Measurements from ENCODE around the gene MYMK. TPM values are rescaled to one million over a fixed set of nuclear protein-coding genes. Genes with fewer than 3 reads are reported as not detected.

The MYMK gene
- total RNA-seq, 1 experiment from 2014 or later: not detected

- Histone ChIP-seq H3K9me2 (ENCODE audit: insufficient read depth) (no peaks in the 10 kb centered on the region), H3K27ac (ENCODE audit: low read depth, low read length) (no peak overlapping the region), H2AFZ (ENCODE audit: low read depth, low read length, poor library complexity, severe bottlenecking) (no peak overlapping the region), H4K20me1 (ENCODE audit: insufficient read depth) (no peaks in the 10 kb centered on the region), H3K4me1 (ENCODE audit: control insufficient read depth in 1 of 2, insufficient read depth in 2 of 2, low read length in 2 of 2) (peaks cover 7 to 9% of the 10 kb centered on the region in 2 experiments; a peak in 3 of 4 replicates), H3K4me3 (replicated peaks in 1 of 2; ENCODE audit: low read depth in 1 of 2, low read length in 2 of 2) (no peak overlapping the region), H3K27me3 (ENCODE audit: insufficient read depth, low read length) (no peaks in the 10 kb centered on the region), H3K36me3 (ENCODE audit: control insufficient read depth in 1 of 2, insufficient read depth in 2 of 2, low read length in 2 of 2) (no peaks in the 10 kb centered on the region), H3K4me2 (ENCODE audit: low read length) (no peak overlapping the region), H3K79me2 (ENCODE audit: insufficient read depth, low read length) (no peaks in the 10 kb centered on the region), H3K9me3 (ENCODE audit: control insufficient read depth in 1 of 2, insufficient read depth in 1 of 2, low read depth in 1 of 2, low read length in 2 of 2) (no peaks in the 10 kb centered on the region), H3K9ac (ENCODE audit: low read length) (no peak overlapping the region)
- POLR2A ChIA-PET: no interaction called here
- intact Hi-C loops (cut with micrococcal nuclease): no loop called here
- RAD21 ChIA-PET (ENCODE audit: low non-redundant PET in 1 of 2, low total read pairs in 2 of 2, uncharacterized antibody in 2 of 2, unreplicated experiment in 2 of 2): no interaction called here
- no peak for DNase-seq (ENCODE audit: low read depth, low spot score)
- BruUV-seq (replicated peaks): no TSS peak
- no peak for ATAC-seq
- TF ChIP-seq EZH2phosphoT487 (IDR thresholded peaks at IDR 0.05; ENCODE audit: borderline replicate concordance) (no peak), MAX (IDR thresholded peaks at IDR 0.05) (no peak), JUND (IDR thresholded peaks at IDR 0.05) (no peak), FOSL1 (IDR thresholded peaks at IDR 0.05; ENCODE audit: low read depth) (no peak), REST (IDR thresholded peaks at IDR 0.05; ENCODE audit: low read depth) (no peak)
- CTCF ChIA-PET: interaction anchor here (1.1 kb wide), 1 partner anchor 196 kb away, joined by 5 read pairs; no protein-coding TSS in a partner anchor
Observed at GRCh38 chr9:133531293-133531692, 6.5 kb upstream of the MYMK start.

- no peak overlapping the region for H3K4me3 ChIP-seq (replicated peaks in 1 of 2; ENCODE audit: low read depth in 1 of 2, low read length in 2 of 2)
- BruUV-seq (replicated peaks): no TSS peak
- RAD21 ChIA-PET (ENCODE audit: low non-redundant PET in 1 of 2, low total read pairs in 2 of 2, uncharacterized antibody in 2 of 2, unreplicated experiment in 2 of 2): no interaction called here
- no peaks in the 10 kb centered on the region for H3K9me3 ChIP-seq (ENCODE audit: control insufficient read depth in 1 of 2, insufficient read depth in 1 of 2, low read depth in 1 of 2, low read length in 2 of 2)
- intact Hi-C loops (cut with micrococcal nuclease): no loop called here
- no peaks in the 10 kb centered on the region for H4K20me1 ChIP-seq (ENCODE audit: insufficient read depth)
- no peak for ATAC-seq
- POLR2A ChIA-PET: no interaction called here
- peaks cover 8 to 12% of the 10 kb centered on the region in 2 experiments; a peak in 3 of 4 replicates for H3K4me1 ChIP-seq (ENCODE audit: control insufficient read depth in 1 of 2, insufficient read depth in 2 of 2, low read length in 2 of 2)
- CTCF ChIA-PET: interaction anchor here (0.9 kb wide), 1 partner anchor 213 kb away, joined by 3 read pairs; no protein-coding TSS in a partner anchor
- H3K27me3 ChIP-seq (ENCODE audit: insufficient read depth, low read length): no peaks in the 10 kb centered on the region
- no peak overlapping the region for H3K4me2 ChIP-seq (ENCODE audit: low read length)
- H3K27ac ChIP-seq (ENCODE audit: low read depth, low read length): no peak overlapping the region
- H3K9me2 ChIP-seq (ENCODE audit: insufficient read depth): no peaks in the 10 kb centered on the region
- no peak overlapping the region for H2AFZ ChIP-seq (ENCODE audit: low read depth, low read length, poor library complexity, severe bottlenecking)
- no peak for DNase-seq (ENCODE audit: low read depth, low spot score)
- H3K9ac ChIP-seq (ENCODE audit: low read length): no peak overlapping the region
- no peaks in the 10 kb centered on the region for H3K79me2 ChIP-seq (ENCODE audit: insufficient read depth, low read length)
- H3K36me3 ChIP-seq (ENCODE audit: control insufficient read depth in 1 of 2, insufficient read depth in 2 of 2, low read length in 2 of 2): no peaks in the 10 kb centered on the region
- TF ChIP-seq EZH2 (IDR thresholded peaks at IDR 0.05) (no peak), POLR2A (IDR thresholded peaks at IDR 0.05; ENCODE audit: borderline replicate concordance, extremely low read depth, insufficient read depth, insufficient read length) (no peak), SRF (IDR thresholded peaks at IDR 0.05; ENCODE audit: low read depth) (no peak), CTCF (IDR thresholded peaks at IDR 0.05 in 2 of 3, conservative IDR thresholded peaks at IDR 0.05 in 1 of 3; ENCODE audit: borderline replicate concordance in 1 of 3, insufficient read depth in 1 of 3, low read depth in 2 of 3, low read length in 2 of 3) (no peak), REST (IDR thresholded peaks at IDR 0.05; ENCODE audit: low read depth) (no peak), POLR2AphosphoS5 (IDR thresholded peaks at IDR 0.05; ENCODE audit: low read depth, low read length) (no peak), ZNF274 (IDR thresholded peaks at IDR 0.05; ENCODE audit: low read depth, low read length) (no peak)
Observed at GRCh38 chr9:133529874-133530273, 5.1 kb upstream of the MYMK start.

All from HCT116 (cell line).